ENCODE data around the gene UBL4A.
A peak's percentile ranks its signal among the peaks of the same experiment; 100 is the strongest.

The UBL4A gene

GRCh38 chrX:154515090-154515965, 28.9 kb upstream of the UBL4A start:
- peak overlapping the region; percentile 66 for H3K27ac ChIP-seq
- TF ChIP-seq CTCF (IDR thresholded peaks at IDR 0.05) (no peak), ZFX (IDR thresholded peaks at IDR 0.05; ENCODE audit: borderline replicate concordance) (no peak)

GRCh38 chrX:154513716-154514115, 27.3 kb upstream of the UBL4A start:
- no peak for TF ChIP-seq ZFX (IDR thresholded peaks at IDR 0.05; ENCODE audit: borderline replicate concordance)
- TF ChIP-seq CTCF (IDR thresholded peaks at IDR 0.05) = no peak
- H3K27ac ChIP-seq = no peak overlapping the region

- H3K27ac ChIP-seq = no peak overlapping the region
- no peak for TF ChIP-seq CTCF (IDR thresholded peaks at IDR 0.05)
- no peak for TF ChIP-seq ZFX (IDR thresholded peaks at IDR 0.05; ENCODE audit: borderline replicate concordance)
Measured at GRCh38 chrX:154512879-154513553, 26.6 kb upstream of the UBL4A start.

- no peak overlapping the region for H3K27ac ChIP-seq
- TF ChIP-seq ZFX (IDR thresholded peaks at IDR 0.05; ENCODE audit: borderline replicate concordance) (no peak), CTCF (IDR thresholded peaks at IDR 0.05) (no peak)
Measured at GRCh38 chrX:154511761-154512160, 25.3 kb upstream of the UBL4A start.

GRCh38 chrX:154509455-154509854, 23.0 kb upstream of the UBL4A start:
- TF ChIP-seq CTCF (IDR thresholded peaks at IDR 0.05) (no peak), ZFX (IDR thresholded peaks at IDR 0.05; ENCODE audit: borderline replicate concordance) (no peak)
- no peak overlapping the region for H3K27ac ChIP-seq

GRCh38 chrX:154508384-154508745, 21.9 kb upstream of the UBL4A start:
- H3K27ac ChIP-seq = no peak overlapping the region
- no peak for TF ChIP-seq ZFX (IDR thresholded peaks at IDR 0.05; ENCODE audit: borderline replicate concordance)
- no peak for TF ChIP-seq CTCF (IDR thresholded peaks at IDR 0.05)

All from 22Rv1 (cell line).